Measurements from ENCODE around the gene CXCL13. TPM values are rescaled to one million over a fixed set of nuclear protein-coding genes. Genes with fewer than 3 reads are reported as not detected.

CXCL13 gene
- polyA plus RNA-seq, 1 of the 3 experiments (the other 2 are of a cell fraction) = not detected

GRCh38 chr4:77621254-77621653, 15.6 kb downstream of the CXCL13 start:
- Histone ChIP-seq H2AFZ (ENCODE audit: low read depth) (no peak overlapping the region), H3K4me1 (ENCODE audit: control insufficient read depth in 1 of 2, insufficient read depth in 2 of 2, low read depth in 1 of 2, low read length in 1 of 2) (no peaks in the 10 kb centered on the region), H4K20me1 (ENCODE audit: insufficient read depth) (no peaks in the 10 kb centered on the region), H3K9me3 (no peaks in the 10 kb centered on the region), H3K27me3 (ENCODE audit: insufficient read depth) (peaks cover 43% of the 10 kb centered on the region; the same call in 1 of the 2 replicates), H3K4me2 (no peak overlapping the region), H3K9me2 (no peaks in the 10 kb centered on the region), H3K79me2 (ENCODE audit: insufficient read depth) (no peaks in the 10 kb centered on the region), H3K36me3 (replicated peaks in 1 of 2; ENCODE audit: control insufficient read depth in 1 of 2, insufficient read depth in 2 of 2, low read length in 1 of 2) (no peaks in the 10 kb centered on the region), H3K27ac (ENCODE audit: low read depth in 2 of 2, low read length in 1 of 2) (no peak overlapping the region), H3K4me3 (ENCODE audit: low read depth in 2 of 2, low read length in 1 of 2) (no peak overlapping the region), H3F3A (replicated peaks; ENCODE audit: insufficient read depth) (peaks cover 5% of the 10 kb centered on the region), H3K9ac (no peak overlapping the region)
- TF ChIP-seq TEAD4 (IDR thresholded peaks at IDR 0.05; ENCODE audit: borderline replicate concordance, insufficient read depth) = no peak
- TF ChIP-seq ZBTB33 (IDR thresholded peaks at IDR 0.05; ENCODE audit: borderline replicate concordance, low read depth) = no peak
- TF ChIP-seq NRF1 (IDR thresholded peaks at IDR 0.05; ENCODE audit: low read depth, low read length) = no peak
- no peak for TF ChIP-seq USF2 (IDR thresholded peaks at IDR 0.05; ENCODE audit: borderline replicate concordance, low read depth, low read length)
- TF ChIP-seq FOXJ3 (CRISPR knock-in tag; IDR thresholded peaks at IDR 0.05) = no peak
- no peak for TF ChIP-seq MEF2A (IDR thresholded peaks at IDR 0.05; ENCODE audit: borderline replicate concordance, low read depth)
- no peak for TF ChIP-seq FOXM1 (IDR thresholded peaks at IDR 0.05; ENCODE audit: low read depth)
- TF ChIP-seq TCF12 (IDR thresholded peaks at IDR 0.05) = no peak
- no peak for TF ChIP-seq POLR2AphosphoS5 (IDR thresholded peaks at IDR 0.05; ENCODE audit: low read depth, low read length)
- no peak for TF ChIP-seq RXRA (IDR thresholded peaks at IDR 0.05; ENCODE audit: borderline replicate concordance, low read depth)
- no peak for TF ChIP-seq PBX3 (IDR thresholded peaks at IDR 0.05)
- no peak for TF ChIP-seq ELF1 (IDR thresholded peaks at IDR 0.05)
- ChIA-PET POLR2A (no interaction called here), CTCF (interaction anchor here (0.9 kb wide), 1 partner anchor 20 kb away, joined by 3 read pairs; no protein-coding TSS in a partner anchor)
- no peak for DNase-seq

- Histone ChIP-seq H3K4me3 (ENCODE audit: low read depth in 2 of 2, low read length in 1 of 2) (no peak overlapping the region), H3K36me3 (replicated peaks in 1 of 2; ENCODE audit: control insufficient read depth in 1 of 2, insufficient read depth in 2 of 2, low read length in 1 of 2) (no peaks in the 10 kb centered on the region), H3K9ac (no peak overlapping the region), H3K27ac (ENCODE audit: low read depth in 2 of 2, low read length in 1 of 2) (no peak overlapping the region), H4K20me1 (ENCODE audit: insufficient read depth) (no peaks in the 10 kb centered on the region), H3K9me2 (no peaks in the 10 kb centered on the region), H3K4me1 (ENCODE audit: control insufficient read depth in 1 of 2, insufficient read depth in 2 of 2, low read depth in 1 of 2, low read length in 1 of 2) (no peaks in the 10 kb centered on the region), H3F3A (replicated peaks; ENCODE audit: insufficient read depth) (peaks cover 5% of the 10 kb centered on the region), H3K4me2 (0 out of 2 replicates have a peak overlapping the region, but pooled peaks have one; percentile 6), H3K27me3 (ENCODE audit: insufficient read depth) (peaks cover 43% of the 10 kb centered on the region; the same call in 1 of the 2 replicates), H2AFZ (ENCODE audit: low read depth) (no peak overlapping the region), H3K9me3 (no peaks in the 10 kb centered on the region), H3K79me2 (ENCODE audit: insufficient read depth) (no peaks in the 10 kb centered on the region)
- WGBS (ENCODE audit: low lambda C conversion rate) = 9% methylated on average over 2 of the region's 2 CpGs
- ChIA-PET POLR2A (no interaction called here), CTCF (interaction anchor here (2.7 kb wide), 1 partner anchor 22 kb away, joined by 9 read pairs; no protein-coding TSS in a partner anchor)
- TF ChIP-seq REST (IDR thresholded peaks at IDR 0.05; ENCODE audit: low read depth, low read length) (no peak), EZH2phosphoT487 (IDR thresholded peaks at IDR 0.05; ENCODE audit: borderline replicate concordance, low read depth) (no peak)
- DNase-seq = no peak
Measured at GRCh38 chr4:77623091-77623490, 17.5 kb downstream of the CXCL13 start.
